ENCODE measurements around the gene RAET1E.

RAET1E gene

GRCh38 chr6:149881066-149881766 is 16.7 kb downstream of the RAET1E start:
- Histone ChIP-seq H3K9me3 (ENCODE audit: control insufficient read depth, low read length) (no peaks in the 10 kb centered on the region), H3K36me3 (ENCODE audit: control insufficient read depth, insufficient read depth, low read length) (no peaks in the 10 kb centered on the region), H3K4me1 (ENCODE audit: control insufficient read depth, insufficient read depth, low read length, poor library complexity, severe bottlenecking) (no peaks in the 10 kb centered on the region), H3K4me3 (ENCODE audit: insufficient read depth, low read depth, low read length, poor library complexity, severe bottlenecking) (no peak overlapping the region), H3K27ac (ENCODE audit: insufficient read depth, low read length, poor library complexity, severe bottlenecking) (no peak overlapping the region), H3K27me3 (replicated peaks; ENCODE audit: control insufficient read depth, insufficient read depth, low read length, poor library complexity, severe bottlenecking) (no peaks in the 10 kb centered on the region)
- DNase-seq: no peak

GRCh38 chr6:149877659-149878058 is 20.3 kb downstream of the RAET1E start:
- DNase-seq: no peak
- peaks cover 3% of the 10 kb centered on the region for H3K27me3 ChIP-seq (replicated peaks; ENCODE audit: control insufficient read depth, insufficient read depth, low read length, poor library complexity, severe bottlenecking)
- H3K27ac ChIP-seq (ENCODE audit: insufficient read depth, low read length, poor library complexity, severe bottlenecking): no peak overlapping the region
- H3K36me3 ChIP-seq (ENCODE audit: control insufficient read depth, insufficient read depth, low read length): no peaks in the 10 kb centered on the region
- no peaks in the 10 kb centered on the region for H3K4me1 ChIP-seq (ENCODE audit: control insufficient read depth, insufficient read depth, low read length, poor library complexity, severe bottlenecking)
- no peaks in the 10 kb centered on the region for H3K9me3 ChIP-seq (ENCODE audit: control insufficient read depth, low read length)
- no peak overlapping the region for H3K4me3 ChIP-seq (ENCODE audit: insufficient read depth, low read depth, low read length, poor library complexity, severe bottlenecking)

- Histone ChIP-seq H3K4me1 (ENCODE audit: control insufficient read depth, insufficient read depth, low read length, poor library complexity, severe bottlenecking) (no peaks in the 10 kb centered on the region), H3K27me3 (replicated peaks; ENCODE audit: control insufficient read depth, insufficient read depth, low read length, poor library complexity, severe bottlenecking) (peaks cover 3% of the 10 kb centered on the region), H3K27ac (ENCODE audit: insufficient read depth, low read length, poor library complexity, severe bottlenecking) (no peak overlapping the region), H3K9me3 (ENCODE audit: control insufficient read depth, low read length) (no peaks in the 10 kb centered on the region), H3K4me3 (ENCODE audit: insufficient read depth, low read depth, low read length, poor library complexity, severe bottlenecking) (no peak overlapping the region), H3K36me3 (ENCODE audit: control insufficient read depth, insufficient read depth, low read length) (no peaks in the 10 kb centered on the region)
- DNase-seq: no peak
These were observed 21.5 kb downstream of the RAET1E start for GRCh38 chr6:149876241-149876933.

GRCh38 chr6:149872233-149872632 is 25.7 kb downstream of the RAET1E start:
- H3K4me1 ChIP-seq (ENCODE audit: control insufficient read depth, insufficient read depth, low read length, poor library complexity, severe bottlenecking): no peaks in the 10 kb centered on the region
- H3K27ac ChIP-seq (ENCODE audit: insufficient read depth, low read length, poor library complexity, severe bottlenecking): no peak overlapping the region
- H3K4me3 ChIP-seq (ENCODE audit: insufficient read depth, low read depth, low read length, poor library complexity, severe bottlenecking): no peak overlapping the region
- H3K27me3 ChIP-seq (replicated peaks; ENCODE audit: control insufficient read depth, insufficient read depth, low read length, poor library complexity, severe bottlenecking): peaks cover 3% of the 10 kb centered on the region
- no peaks in the 10 kb centered on the region for H3K9me3 ChIP-seq (ENCODE audit: control insufficient read depth, low read length)
- no peaks in the 10 kb centered on the region for H3K36me3 ChIP-seq (ENCODE audit: control insufficient read depth, insufficient read depth, low read length)
- no peak for DNase-seq

GRCh38 chr6:149871182-149871581 is 26.7 kb downstream of the RAET1E start:
- no peak overlapping the region for H3K27ac ChIP-seq (ENCODE audit: insufficient read depth, low read length, poor library complexity, severe bottlenecking)
- no peaks in the 10 kb centered on the region for H3K9me3 ChIP-seq (ENCODE audit: control insufficient read depth, low read length)
- H3K4me3 ChIP-seq (ENCODE audit: insufficient read depth, low read depth, low read length, poor library complexity, severe bottlenecking): no peak overlapping the region
- H3K27me3 ChIP-seq (replicated peaks; ENCODE audit: control insufficient read depth, insufficient read depth, low read length, poor library complexity, severe bottlenecking): peaks cover 3% of the 10 kb centered on the region
- DNase-seq: no peak
- no peaks in the 10 kb centered on the region for H3K4me1 ChIP-seq (ENCODE audit: control insufficient read depth, insufficient read depth, low read length, poor library complexity, severe bottlenecking)
- no peaks in the 10 kb centered on the region for H3K36me3 ChIP-seq (ENCODE audit: control insufficient read depth, insufficient read depth, low read length)

- no peaks in the 10 kb centered on the region for H3K36me3 ChIP-seq (ENCODE audit: control insufficient read depth, insufficient read depth, low read length)
- H3K27ac ChIP-seq (ENCODE audit: insufficient read depth, low read length, poor library complexity, severe bottlenecking): no peak overlapping the region
- H3K27me3 ChIP-seq (replicated peaks; ENCODE audit: control insufficient read depth, insufficient read depth, low read length, poor library complexity, severe bottlenecking): no peaks in the 10 kb centered on the region
- H3K9me3 ChIP-seq (ENCODE audit: control insufficient read depth, low read length): no peaks in the 10 kb centered on the region
- H3K4me1 ChIP-seq (ENCODE audit: control insufficient read depth, insufficient read depth, low read length, poor library complexity, severe bottlenecking): peaks cover 3% of the 10 kb centered on the region
- no peak for DNase-seq
- no peak overlapping the region for H3K4me3 ChIP-seq (ENCODE audit: insufficient read depth, low read depth, low read length, poor library complexity, severe bottlenecking)
These were observed 28.5 kb downstream of the RAET1E start for GRCh38 chr6:149869275-149869892.

- Histone ChIP-seq H3K27ac (ENCODE audit: insufficient read depth, low read length, poor library complexity, severe bottlenecking) (no peak overlapping the region), H3K4me1 (ENCODE audit: control insufficient read depth, insufficient read depth, low read length, poor library complexity, severe bottlenecking) (peaks cover 5% of the 10 kb centered on the region), H3K9me3 (ENCODE audit: control insufficient read depth, low read length) (no peaks in the 10 kb centered on the region), H3K27me3 (replicated peaks; ENCODE audit: control insufficient read depth, insufficient read depth, low read length, poor library complexity, severe bottlenecking) (no peaks in the 10 kb centered on the region), H3K36me3 (ENCODE audit: control insufficient read depth, insufficient read depth, low read length) (no peaks in the 10 kb centered on the region), H3K4me3 (ENCODE audit: insufficient read depth, low read depth, low read length, poor library complexity, severe bottlenecking) (no peak overlapping the region)
- DNase-seq: no peak
These were observed 29.9 kb downstream of the RAET1E start for GRCh38 chr6:149867876-149868640.

- Histone ChIP-seq H3K4me3 (ENCODE audit: insufficient read depth, low read depth, low read length, poor library complexity, severe bottlenecking) (peak overlapping the region; percentile 80), H3K27me3 (replicated peaks; ENCODE audit: control insufficient read depth, insufficient read depth, low read length, poor library complexity, severe bottlenecking) (no peaks in the 10 kb centered on the region), H3K9me3 (ENCODE audit: control insufficient read depth, low read length) (no peaks in the 10 kb centered on the region), H3K36me3 (ENCODE audit: control insufficient read depth, insufficient read depth, low read length) (no peaks in the 10 kb centered on the region), H3K27ac (ENCODE audit: insufficient read depth, low read length, poor library complexity, severe bottlenecking) (no peak overlapping the region), H3K4me1 (ENCODE audit: control insufficient read depth, insufficient read depth, low read length, poor library complexity, severe bottlenecking) (peaks cover 9% of the 10 kb centered on the region)
- peak in 1 of 3 donors; percentile 13 for DNase-seq
These were observed 33.1 kb downstream of the RAET1E start for GRCh38 chr6:149864578-149865535.

All from effector memory CD4-positive, alpha-beta T cell (primary cell).